HEK293 (cell line): ENCODE measurements around the gene ID1.

Experiments used
- CTCF ChIA-PET: fragments of 350-600 bp; formaldehyde crosslinking; extraction: SDS; loops from one replicate; lab custom pipeline; 2021; ENCODE audit warnings: antibody characterized with exemption; lab: Yijun Ruan, JAX
- POLR2A ChIA-PET: fragments of 300-600 bp; formaldehyde crosslinking; extraction: SDS; loops from one replicate; lab custom pipeline; 2020; ENCODE audit warnings: antibody characterized with exemption, inconsistent platforms; lab: Yijun Ruan, JAX
- H3K27ac ChIP-seq: fragments of 200-500 bp; sonication (Bioruptor generic); 2 replicates; pipeline ENCODE4 v1.5.1; 2014; ENCODE audit warnings: low read depth, low read length, control low read depth, inconsistent platforms; ENCODE audit errors: extremely low read depth
- H3K36me3 ChIP-seq, 2 experiments: fragments of 200-500 bp in 1 of 2; sonication (Bioruptor generic) in 1 of 2; 1 replicate in 1 of 2; 2 replicates in 1 of 2; pipeline ENCODE4 v1.5.1; 2014 to 2017; ENCODE audit warnings: inconsistent platforms in 2 of 2, low read length in 2 of 2; ENCODE audit not compliant: control insufficient read depth in 2 of 2, insufficient read depth in 1 of 2
- H3K4me1 ChIP-seq: fragments of 200-500 bp; sonication (Bioruptor generic); 2 replicates; pipeline ENCODE4 v1.5.1; 2014; ENCODE audit warnings: mild to moderate bottlenecking, low read length, inconsistent platforms; ENCODE audit not compliant: control insufficient read depth, insufficient read depth
- H3K4me3 ChIP-seq: 2 replicates; pipeline ENCODE4 v1.5.1; 2011; ENCODE audit warnings: low read depth, mild to moderate bottlenecking, control low read depth, low read length, moderate library complexity
- H3K9me3 ChIP-seq: fragments of 200-500 bp; sonication (Bioruptor generic); 2 replicates; pipeline ENCODE4 v1.5.1; 2014; ENCODE audit warnings: low read depth, low read length, inconsistent platforms; ENCODE audit not compliant: control insufficient read depth, insufficient read depth
- BCL11B ChIP-seq: fragments of 450-650 bp; formaldehyde crosslinking; IDR thresholded peaks from 2 replicates; pipeline ENCODE4 v1.5.1; 2016; ENCODE audit warnings: low read depth, missing biosample characterization, missing genetic modification characterization
- ZBTB11 ChIP-seq: fragments of 450-650 bp; formaldehyde crosslinking; conservative IDR thresholded peaks from 2 replicates; pipeline ENCODE4 v1.5.1; 2016; ENCODE audit warnings: low read depth, missing biosample characterization, missing genetic modification characterization
- ZFP41 ChIP-seq: fragments of 450-650 bp; formaldehyde crosslinking; IDR thresholded peaks from 2 replicates; pipeline ENCODE4 v1.5.1; 2016; ENCODE audit warnings: missing biosample characterization, missing genetic modification characterization, borderline replicate concordance
- ZFP69B ChIP-seq: fragments of 450-650 bp; formaldehyde crosslinking; IDR thresholded peaks from 2 replicates; pipeline ENCODE4 v1.5.1; 2016; ENCODE audit warnings: missing biosample characterization, missing genetic modification characterization
- ZNF10 ChIP-seq: fragments of 450-650 bp; formaldehyde crosslinking; IDR thresholded peaks from 2 replicates; pipeline ENCODE4 v1.5.1; 2017; ENCODE audit warnings: missing biosample characterization, missing genetic modification characterization
- ZNF140 ChIP-seq: fragments of 450-650 bp; formaldehyde crosslinking; IDR thresholded peaks from 2 replicates; pipeline ENCODE4 v1.5.1; 2016; ENCODE audit warnings: missing biosample characterization, missing genetic modification characterization
- ZNF221 ChIP-seq: fragments of 450-650 bp; formaldehyde crosslinking; IDR thresholded peaks from 2 replicates; pipeline ENCODE4 v1.5.1; 2017; ENCODE audit warnings: missing biosample characterization, missing genetic modification characterization, borderline replicate concordance
- ZNF280D ChIP-seq: fragments of 450-650 bp; formaldehyde crosslinking; IDR thresholded peaks from 2 replicates; pipeline ENCODE4 v1.5.1; 2016; ENCODE audit warnings: missing biosample characterization, missing genetic modification characterization
- ZNF394 ChIP-seq: fragments of 450-650 bp; formaldehyde crosslinking; IDR thresholded peaks from 2 replicates; pipeline ENCODE4 v1.5.1; 2016; ENCODE audit warnings: missing biosample characterization, missing genetic modification characterization, mild to moderate bottlenecking, moderate library complexity, borderline replicate concordance
- ZNF514 ChIP-seq: fragments of 450-650 bp; formaldehyde crosslinking; IDR thresholded peaks from 2 replicates; pipeline ENCODE4 v1.5.1; 2016; ENCODE audit warnings: missing biosample characterization, missing genetic modification characterization
- ZNF529 ChIP-seq: fragments of 450-650 bp; formaldehyde crosslinking; IDR thresholded peaks from 2 replicates; pipeline ENCODE4 v1.5.1; 2017; ENCODE audit warnings: missing genetic modification characterization, missing biosample characterization; ENCODE audit not compliant: insufficient replicate concordance
- ZNF645 ChIP-seq: fragments of 450-650 bp; formaldehyde crosslinking; IDR thresholded peaks from 2 replicates; pipeline ENCODE4; 2016; ENCODE audit warnings: missing biosample characterization, missing genetic modification characterization
- ZNF768 ChIP-seq: fragments of 450-650 bp; formaldehyde crosslinking; IDR thresholded peaks from 2 replicates; pipeline ENCODE4 v1.5.1; 2018; ENCODE audit warnings: missing biosample characterization, mild to moderate bottlenecking, missing genetic modification characterization
- ZNF792 ChIP-seq: fragments of 450-650 bp; formaldehyde crosslinking; IDR thresholded peaks from 2 replicates; pipeline ENCODE4 v1.5.1; 2016; ENCODE audit warnings: missing biosample characterization, missing genetic modification characterization
- ZNF843 ChIP-seq: fragments of 450-650 bp; formaldehyde crosslinking; IDR thresholded peaks from 2 replicates; pipeline ENCODE4 v1.5.1; 2016; ENCODE audit warnings: missing biosample characterization, missing genetic modification characterization
- ZSCAN16 ChIP-seq: fragments of 450-650 bp; formaldehyde crosslinking; IDR thresholded peaks from 2 replicates; pipeline ENCODE4 v1.5.1; 2016; ENCODE audit warnings: missing biosample characterization, missing genetic modification characterization
- ZSCAN23 ChIP-seq: fragments of 450-650 bp; formaldehyde crosslinking; IDR thresholded peaks from 2 replicates; pipeline ENCODE4 v1.5.1; 2016; ENCODE audit warnings: missing biosample characterization, missing genetic modification characterization

Gene ID1

GRCh38 chr20:31653561-31653960 is 48.5 kb downstream of the ID1 start:
- POLR2A ChIA-PET, result no interaction called here
- H3K9me3 ChIP-seq, result no peaks in the 10 kb centered on the region
- TF ChIP-seq ZNF140 (tag by site-specific recombination) (no peak), ZNF10 (no peak)
- TF ChIP-seq, all 188 proteins: peak for 0
- CTCF ChIA-PET, result interaction anchor here (0.6 to 0.7 kb wide), 2 partner anchors 61 to 597 kb away, joined by 3 read pairs; no protein-coding TSS in a partner anchor
- H3K36me3 ChIP-seq, result no peaks in the 10 kb centered on the region
- H3K4me3 ChIP-seq, result no peak overlapping the region
- H3K4me1 ChIP-seq, result no peaks in the 10 kb centered on the region
- H3K27ac ChIP-seq, result no peak overlapping the region

GRCh38 chr20:31654534-31654933 is 49.4 kb downstream of the ID1 start:
- Histone ChIP-seq H3K36me3 (no peaks in the 10 kb centered on the region), H3K4me3 (no peak overlapping the region), H3K27ac (no peak overlapping the region)
- CTCF ChIA-PET, result interaction anchor here (0.6 to 1.1 kb wide), 3 partner anchors 42 to 70 kb away, joined by 3 read pairs; no protein-coding TSS in a partner anchor
- TF ChIP-seq ZBTB11 (no peak), ZNF394 (tag by site-specific recombination) (no peak), ZNF768 (tag by site-specific recombination) (no peak), ZFP69B (tag by site-specific recombination) (no peak), ZNF843 (tag by site-specific recombination) (no peak), BCL11B (tag by site-specific recombination) (no peak), ZSCAN16 (tag by site-specific recombination) (no peak), ZSCAN23 (no peak), ZNF792 (tag by site-specific recombination) (no peak), ZNF221 (no peak), ZNF529 (tag by site-specific recombination) (no peak), ZNF645 (tag by site-specific recombination) (no peak), ZNF514 (no peak), ZFP41 (no peak), ZNF280D (tag by site-specific recombination) (no peak)
- TF ChIP-seq, all 188 proteins: peak for 0
- H3K9me3 ChIP-seq, result no peaks in the 10 kb centered on the region
- H3K4me1 ChIP-seq, result no peaks in the 10 kb centered on the region
- POLR2A ChIA-PET, result no interaction called here
